Colon (tissue), 2 donors: ENCODE measurements around the gene PDIA6.

Experiments
- FAIRE-seq: peaks from 2 replicates; lab custom pipeline; 2012; peaks lifted over from hg19 to GRCh38; lab: Jason Lieb, UNC
- donor health status: control.
- donor health status: control.

PDIA6 gene

GRCh38 chr2:10764096-10764785 lies 48.3 kb downstream of the PDIA6 start:
- no peak for FAIRE-seq

GRCh38 chr2:10763461-10763800 lies 49.2 kb downstream of the PDIA6 start:
- no peak for FAIRE-seq

GRCh38 chr2:10762651-10763460 lies 49.7 kb downstream of the PDIA6 start:
- no peak for FAIRE-seq

GRCh38 chr2:10761591-10761990 lies 51.0 kb downstream of the PDIA6 start:
- no peak for FAIRE-seq

- no peak for FAIRE-seq
Observed at GRCh38 chr2:10760794-10761504, 51.6 kb downstream of the PDIA6 start.

GRCh38 chr2:10759151-10759714 lies 53.4 kb downstream of the PDIA6 start:
- FAIRE-seq = no peak

- no peak for FAIRE-seq
Observed at GRCh38 chr2:10757814-10758286, 54.7 kb downstream of the PDIA6 start.

GRCh38 chr2:10755621-10756020 lies 57.0 kb downstream of the PDIA6 start:
- FAIRE-seq = no peak

GRCh38 chr2:10753876-10754275 lies 58.7 kb downstream of the PDIA6 start:
- no peak for FAIRE-seq

- no peak for FAIRE-seq
Observed at GRCh38 chr2:10753156-10753555, 59.4 kb downstream of the PDIA6 start.

GRCh38 chr2:10752236-10752635 lies 60.3 kb downstream of the PDIA6 start:
- no peak for FAIRE-seq

GRCh38 chr2:10750610-10751009 lies 62.0 kb downstream of the PDIA6 start:
- FAIRE-seq = no peak

GRCh38 chr2:10742666-10743065 lies 69.9 kb downstream of the PDIA6 start:
- FAIRE-seq = no peak

GRCh38 chr2:10741139-10741538 lies 71.4 kb downstream of the PDIA6 start:
- FAIRE-seq = no peak

GRCh38 chr2:10740226-10740625 lies 72.4 kb downstream of the PDIA6 start:
- no peak for FAIRE-seq

GRCh38 chr2:10738192-10738591 lies 74.4 kb downstream of the PDIA6 start:
- no peak for FAIRE-seq

- no peak for FAIRE-seq
Observed at GRCh38 chr2:10733980-10734379, 78.6 kb downstream of the PDIA6 start.

GRCh38 chr2:10733566-10733925 lies 79.0 kb downstream of the PDIA6 start:
- no peak for FAIRE-seq
